ENCODE measurements around the gene BRINP1.

The BRINP1 gene, protein sequence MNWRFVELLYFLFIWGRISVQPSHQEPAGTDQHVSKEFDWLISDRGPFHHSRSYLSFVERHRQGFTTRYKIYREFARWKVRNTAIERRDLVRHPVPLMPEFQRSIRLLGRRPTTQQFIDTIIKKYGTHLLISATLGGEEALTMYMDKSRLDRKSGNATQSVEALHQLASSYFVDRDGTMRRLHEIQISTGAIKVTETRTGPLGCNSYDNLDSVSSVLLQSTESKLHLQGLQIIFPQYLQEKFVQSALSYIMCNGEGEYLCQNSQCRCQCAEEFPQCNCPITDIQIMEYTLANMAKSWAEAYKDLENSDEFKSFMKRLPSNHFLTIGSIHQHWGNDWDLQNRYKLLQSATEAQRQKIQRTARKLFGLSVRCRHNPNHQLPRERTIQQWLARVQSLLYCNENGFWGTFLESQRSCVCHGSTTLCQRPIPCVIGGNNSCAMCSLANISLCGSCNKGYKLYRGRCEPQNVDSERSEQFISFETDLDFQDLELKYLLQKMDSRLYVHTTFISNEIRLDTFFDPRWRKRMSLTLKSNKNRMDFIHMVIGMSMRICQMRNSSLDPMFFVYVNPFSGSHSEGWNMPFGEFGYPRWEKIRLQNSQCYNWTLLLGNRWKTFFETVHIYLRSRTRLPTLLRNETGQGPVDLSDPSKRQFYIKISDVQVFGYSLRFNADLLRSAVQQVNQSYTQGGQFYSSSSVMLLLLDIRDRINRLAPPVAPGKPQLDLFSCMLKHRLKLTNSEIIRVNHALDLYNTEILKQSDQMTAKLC

GRCh38 chr9:119368681-119369581 is at the start of gene BRINP1:
BRINP1 (minus strand) TSS chr9:119369435; CDS start chr9:119313355, 56,080 bp downstream.
- no peak for DNase-seq (ENCODE audit: low read depth in 2 of 2)

DNA sequence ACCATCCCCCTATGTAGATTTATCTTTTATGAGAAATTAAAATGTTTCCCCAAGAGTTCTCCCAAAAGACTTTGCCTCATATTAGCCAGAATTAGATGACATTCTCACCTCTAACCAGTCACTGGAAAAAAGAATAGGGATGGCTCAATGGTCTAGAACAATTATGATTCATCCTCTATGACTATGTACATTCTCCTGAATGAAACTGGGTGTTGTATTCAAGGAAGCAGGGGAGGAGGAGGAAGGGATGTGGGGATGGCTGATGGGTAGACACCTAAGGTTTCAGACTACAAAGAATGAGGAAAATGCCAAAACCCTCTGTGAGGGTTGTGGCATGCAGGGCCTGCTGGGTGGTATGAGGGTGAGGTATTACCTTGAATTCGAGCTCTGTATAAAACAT is 49.5 kb upstream of the BRINP1 start:
- no peak for DNase-seq (ENCODE audit: low read depth in 2 of 2)

DNA sequence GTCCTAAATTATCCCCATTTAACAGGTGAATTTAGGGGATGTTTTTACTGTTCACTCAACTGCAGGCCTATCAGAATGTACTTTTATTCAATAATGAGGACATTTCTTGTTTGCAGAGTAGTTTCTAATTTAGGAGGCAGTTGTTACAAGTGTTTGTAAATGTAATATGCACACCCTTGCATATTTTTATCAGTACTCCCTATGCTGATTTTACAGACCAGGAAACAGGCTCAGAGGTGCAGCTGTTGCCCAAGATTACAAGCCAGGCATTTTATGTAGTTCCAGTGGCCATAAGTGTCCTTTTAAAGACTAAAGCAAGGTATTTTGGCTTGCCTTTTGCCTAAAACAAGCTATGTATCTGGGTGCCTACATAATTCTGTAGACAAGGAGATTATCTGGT is 47.6 kb upstream of the BRINP1 start:
- no peak for DNase-seq (ENCODE audit: low read depth in 2 of 2)

DNA sequence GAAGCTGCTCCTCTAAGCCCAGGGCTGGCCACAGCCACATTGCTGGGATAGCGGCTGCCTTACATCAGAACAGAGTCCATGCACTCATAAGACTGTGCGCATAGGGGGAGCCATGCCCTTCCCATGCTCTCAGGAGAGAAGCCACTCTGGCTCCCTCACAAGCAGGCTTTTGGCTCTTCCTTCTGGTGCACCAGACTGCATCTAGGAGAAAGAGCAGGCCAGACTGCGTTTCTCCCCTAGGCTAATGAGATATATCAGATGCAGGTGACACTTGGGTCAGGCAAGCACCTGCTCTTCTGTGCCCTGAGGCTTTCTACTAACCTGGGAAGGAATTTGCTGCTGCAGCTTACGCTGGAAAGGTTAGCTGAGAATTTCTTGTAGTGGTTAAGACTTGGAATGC is 43.2 kb upstream of the BRINP1 start:
- no peak for DNase-seq (ENCODE audit: low read depth in 2 of 2)

DNA sequence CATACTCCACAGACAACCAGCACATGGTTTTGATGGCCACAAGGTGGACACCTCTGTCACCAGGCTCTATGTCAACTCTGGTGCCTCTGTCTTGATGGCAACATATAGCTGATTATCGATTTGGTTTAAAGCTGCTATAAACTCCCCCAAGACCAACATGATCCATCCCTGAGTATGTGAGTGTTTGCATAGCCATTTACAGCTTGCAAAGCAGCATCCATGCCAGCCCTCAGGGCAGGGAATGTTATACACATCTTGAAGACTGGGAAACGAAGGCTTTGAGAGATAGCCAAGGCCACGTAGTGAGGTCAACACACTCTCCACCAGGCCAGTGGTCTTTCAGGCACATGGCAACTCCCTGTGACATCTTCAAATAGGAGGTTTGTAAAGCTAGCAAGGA is 40.3 kb upstream of the BRINP1 start:
- DNase-seq (ENCODE audit: low read depth in 2 of 2) = no peak

GRCh38 chr9:119400606-119401005 is 31.4 kb upstream of the BRINP1 start:
- no peak for DNase-seq (ENCODE audit: low read depth in 2 of 2)

DNA sequence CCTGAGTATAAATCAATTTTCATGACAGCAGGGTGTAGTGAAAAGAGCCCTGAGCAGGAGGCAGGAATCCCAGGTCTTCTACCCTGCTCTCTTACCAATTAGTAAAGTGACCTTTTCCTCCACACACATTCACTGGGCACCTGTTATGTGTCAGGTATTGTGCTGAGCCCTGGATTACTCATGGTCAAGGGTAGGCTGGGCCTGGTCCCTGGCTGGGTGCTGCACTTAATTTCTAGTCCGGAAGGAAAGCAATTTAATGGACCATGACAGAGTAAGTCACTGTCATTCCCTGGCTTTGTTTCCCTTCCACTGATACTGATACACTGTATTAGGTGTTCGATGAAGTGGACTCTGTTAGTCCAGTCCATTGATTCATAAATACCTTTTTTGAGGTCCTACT is 29.1 kb upstream of the BRINP1 start:
- DNase-seq (ENCODE audit: low read depth in 2 of 2) = no peak

DNA sequence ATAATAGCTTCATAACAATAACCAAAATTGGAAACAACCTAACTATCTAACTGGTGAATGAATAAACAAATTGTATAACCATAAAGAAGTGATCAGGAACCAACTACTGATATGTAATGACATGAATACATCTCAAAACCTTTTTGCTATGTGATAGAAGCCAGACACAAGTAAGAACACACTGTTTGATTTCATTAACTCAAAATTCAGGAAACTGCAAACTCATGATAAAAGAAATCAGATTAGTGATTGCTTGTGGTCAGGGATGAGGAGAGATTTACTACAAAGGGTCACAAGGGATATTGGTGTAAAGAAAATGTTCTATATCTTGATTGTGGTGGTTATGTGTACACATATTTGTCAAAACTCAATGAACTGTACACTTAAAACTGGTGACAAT is 22.6 kb upstream of the BRINP1 start:
- no peak for DNase-seq (ENCODE audit: low read depth in 2 of 2)

DNA sequence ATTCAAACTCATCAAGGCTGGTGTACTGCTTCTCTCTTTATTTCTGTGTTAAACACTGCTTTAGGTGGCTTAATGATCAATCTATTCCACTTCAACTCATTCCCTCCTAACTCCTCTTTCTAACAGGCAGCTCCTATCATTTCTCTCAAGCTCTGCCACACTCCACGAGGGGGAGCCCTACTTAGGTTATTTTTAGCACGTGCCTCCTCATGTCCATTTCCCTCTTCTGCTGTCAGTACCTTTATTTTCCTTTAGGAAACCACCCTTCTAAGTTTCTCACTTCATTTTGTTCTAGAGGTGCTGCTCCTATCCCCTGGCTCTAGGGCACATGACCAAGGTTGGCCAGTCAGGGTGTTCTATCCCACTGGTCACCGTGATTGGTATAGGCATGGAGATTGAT is 6.7 kb upstream of the BRINP1 start:
- DNase-seq (ENCODE audit: low read depth in 2 of 2) = no peak

DNA sequence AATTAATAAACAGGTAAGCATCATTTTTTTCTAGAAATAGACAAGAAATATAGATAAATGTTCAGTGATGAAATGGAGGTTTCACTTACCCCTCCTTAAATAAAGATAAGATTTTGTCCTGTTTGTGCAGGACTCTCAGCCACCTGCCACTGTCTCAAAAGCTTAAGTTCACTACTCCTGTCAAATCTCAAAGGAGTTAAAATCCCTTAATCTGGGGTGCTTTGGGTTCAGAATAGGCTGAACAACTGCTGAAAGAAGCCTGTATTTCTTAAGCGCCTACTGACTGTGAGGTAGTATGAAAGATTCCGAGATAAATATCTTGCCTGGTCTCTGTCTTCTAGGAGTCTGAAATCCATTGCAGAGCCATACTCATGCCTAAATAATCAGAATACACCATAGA is 3.7 kb upstream of the BRINP1 start:
- no peak for DNase-seq (ENCODE audit: low read depth in 2 of 2)

DNA sequence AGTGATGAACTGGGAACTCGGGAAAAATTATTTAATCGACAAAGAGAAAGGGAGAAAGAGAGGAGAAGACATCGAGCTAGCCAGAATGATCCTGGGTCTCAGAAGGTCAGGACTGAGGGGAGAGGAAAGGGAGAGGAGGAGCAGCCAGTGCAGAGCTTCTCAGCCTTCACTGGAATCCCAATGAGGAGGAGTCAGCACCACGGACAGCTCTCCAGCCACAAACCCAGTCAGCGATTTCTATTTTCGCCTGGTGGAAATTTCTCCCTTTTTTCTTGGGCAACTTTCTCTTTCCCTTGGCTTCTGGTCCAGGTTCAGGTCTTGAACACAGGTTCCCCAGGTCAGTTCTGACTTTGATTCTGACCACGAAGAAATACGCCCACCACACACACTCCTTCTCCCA is 1.6 kb upstream of the BRINP1 start:
- no peak for DNase-seq (ENCODE audit: low read depth in 2 of 2)

DNA sequence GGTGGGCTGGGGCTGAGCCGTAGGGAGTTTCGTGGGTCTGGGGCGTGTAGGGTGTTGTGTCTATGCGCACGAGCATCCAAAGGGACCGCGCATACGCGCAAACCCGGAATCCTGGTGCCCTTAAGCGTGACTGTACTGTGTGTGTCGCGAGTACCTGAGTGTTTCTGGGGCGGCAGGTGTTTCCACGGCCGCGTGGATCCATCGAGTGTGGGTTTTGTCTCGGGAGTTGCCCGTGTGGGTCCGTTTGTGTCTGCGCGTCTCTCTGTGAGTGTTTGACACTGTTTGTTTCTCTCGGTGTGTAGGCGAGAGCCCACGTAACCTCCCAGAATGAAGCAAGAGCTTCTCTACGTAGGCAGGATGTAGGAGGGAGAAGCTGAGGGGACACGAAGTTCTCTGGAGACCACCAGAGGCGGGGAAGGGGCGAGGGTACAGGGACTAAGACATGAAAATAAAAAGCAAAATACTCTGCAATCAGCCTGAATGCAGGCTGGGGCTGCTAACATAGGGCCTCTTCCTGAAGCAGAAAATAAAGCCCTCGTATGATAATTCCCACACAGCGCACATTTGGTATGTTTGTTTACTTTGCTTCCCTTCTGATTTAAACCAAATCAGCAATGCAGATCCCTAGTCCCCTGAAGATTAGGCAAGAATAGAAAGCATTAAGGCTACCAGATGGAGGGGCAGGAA is 588 bp upstream of the BRINP1 start:
- no peak for DNase-seq (ENCODE audit: low read depth in 2 of 2)

- no peak for DNase-seq (ENCODE audit: low read depth in 2 of 2)
These were observed 1.1 kb downstream of the BRINP1 start for GRCh38 chr9:119368179-119368578.

DNA sequence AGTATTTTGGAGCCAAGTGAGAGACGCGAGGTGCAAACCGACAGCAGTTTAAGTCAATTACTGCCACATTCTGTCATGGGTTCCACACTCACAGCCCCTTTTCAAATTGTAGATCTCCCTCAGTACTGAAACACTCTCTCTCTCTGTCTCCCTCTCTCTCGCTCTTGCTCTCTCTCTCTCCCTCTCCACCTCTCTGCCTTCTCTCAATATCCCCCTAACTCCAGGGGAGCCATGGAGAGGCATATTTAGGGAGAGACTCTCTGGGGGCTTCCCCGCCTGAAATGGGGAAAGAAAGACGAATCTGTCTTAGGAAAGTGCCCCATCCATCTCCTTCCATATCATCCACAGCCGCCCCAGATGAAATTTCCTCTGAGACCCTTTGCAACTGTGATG is 1.6 kb downstream of the BRINP1 start:
- no peak for DNase-seq (ENCODE audit: low read depth in 2 of 2)

DNA sequence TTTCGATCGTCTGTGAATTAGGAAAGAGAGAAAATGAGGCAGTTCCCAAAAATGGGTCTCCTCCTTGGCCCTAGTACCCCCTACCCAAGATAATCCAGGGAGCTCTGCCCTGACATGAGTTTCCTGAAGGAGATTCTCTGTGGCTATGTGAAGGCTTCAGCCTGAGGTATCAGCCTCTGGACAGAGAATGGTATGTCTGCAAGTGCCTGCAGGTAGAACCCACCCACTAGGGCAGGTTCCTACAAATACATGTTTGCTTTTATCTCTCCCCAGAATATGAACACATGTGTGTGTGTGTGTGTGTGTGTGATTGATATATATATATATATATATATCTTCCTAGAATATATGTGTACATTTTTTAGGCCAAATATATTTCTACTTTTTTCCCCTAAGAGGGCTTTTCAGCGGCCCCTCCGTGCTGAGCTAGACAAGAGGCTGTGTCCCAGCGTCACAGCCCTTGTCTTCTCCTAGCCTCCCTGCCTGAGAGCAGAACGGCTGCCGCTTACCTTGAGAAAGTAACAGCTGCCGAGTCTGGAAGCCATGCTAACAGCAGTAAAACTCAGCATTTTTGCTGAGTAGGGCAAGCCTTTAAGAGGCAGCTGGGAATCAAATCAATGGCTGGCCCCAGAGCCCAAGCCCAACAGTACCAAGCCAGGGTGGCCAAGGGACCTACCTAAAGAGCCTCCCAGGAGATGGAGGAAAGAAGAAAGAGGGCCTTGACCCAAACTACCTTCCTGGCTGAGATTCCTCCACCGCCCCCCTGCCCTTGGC is 2.1 kb downstream of the BRINP1 start:
- no peak for DNase-seq (ENCODE audit: low read depth in 2 of 2)

DNA sequence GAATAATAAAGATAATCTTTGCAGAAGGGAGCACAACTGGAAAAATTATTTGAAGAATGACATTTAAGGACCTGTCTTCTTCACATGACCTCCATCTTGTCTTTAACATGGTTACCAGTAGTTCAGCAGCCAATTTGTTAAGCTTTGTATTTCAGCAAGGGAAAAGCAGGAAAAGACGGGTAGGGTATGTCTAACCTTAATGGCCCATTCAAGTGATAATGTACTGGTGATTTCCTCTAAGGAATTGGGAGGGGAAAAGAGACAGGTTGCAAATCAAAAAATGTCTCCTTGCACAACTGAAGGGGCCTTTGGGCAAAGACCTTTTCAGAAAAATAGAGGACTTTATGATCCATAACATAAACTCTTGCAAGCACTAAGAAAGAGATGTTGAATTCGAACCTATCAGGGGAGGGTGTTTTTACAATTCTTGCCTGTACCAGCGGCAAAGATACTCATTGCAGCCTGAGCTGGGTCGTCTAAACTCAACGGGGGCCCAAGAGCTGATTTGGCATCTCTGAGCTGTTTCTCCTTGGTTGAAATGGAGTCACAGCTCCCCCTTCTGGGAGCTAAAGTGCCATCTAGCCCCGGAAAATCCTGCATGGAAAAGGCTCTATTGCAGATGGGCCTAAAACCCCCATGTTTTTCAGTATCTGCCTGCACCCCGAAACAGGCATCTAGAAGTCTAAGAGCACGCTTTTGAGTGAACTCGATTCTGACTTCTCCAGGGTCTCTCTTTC is 3.8 kb downstream of the BRINP1 start:
- no peak for DNase-seq (ENCODE audit: low read depth in 2 of 2)

DNA sequence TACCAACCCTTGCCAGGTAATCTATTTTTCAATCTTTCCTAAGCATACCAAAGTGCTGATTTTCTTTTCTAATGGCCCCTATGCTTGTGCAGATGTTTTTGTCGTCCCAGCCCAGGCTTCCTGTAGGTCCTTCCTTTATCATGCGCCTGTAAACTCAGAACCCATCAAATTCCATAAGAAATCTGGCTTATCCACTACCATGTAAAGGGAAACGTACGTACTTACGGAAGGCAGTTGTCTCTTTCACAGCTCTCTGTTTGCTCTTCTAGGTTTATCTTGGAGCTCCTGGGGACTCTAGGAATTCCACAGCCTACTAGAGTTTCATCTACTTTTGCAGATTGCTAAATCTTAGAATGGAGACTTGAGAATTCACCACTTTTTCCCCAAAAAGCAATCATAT is 9.0 kb downstream of the BRINP1 start:
- DNase-seq (ENCODE audit: low read depth in 2 of 2) = no peak

DNA sequence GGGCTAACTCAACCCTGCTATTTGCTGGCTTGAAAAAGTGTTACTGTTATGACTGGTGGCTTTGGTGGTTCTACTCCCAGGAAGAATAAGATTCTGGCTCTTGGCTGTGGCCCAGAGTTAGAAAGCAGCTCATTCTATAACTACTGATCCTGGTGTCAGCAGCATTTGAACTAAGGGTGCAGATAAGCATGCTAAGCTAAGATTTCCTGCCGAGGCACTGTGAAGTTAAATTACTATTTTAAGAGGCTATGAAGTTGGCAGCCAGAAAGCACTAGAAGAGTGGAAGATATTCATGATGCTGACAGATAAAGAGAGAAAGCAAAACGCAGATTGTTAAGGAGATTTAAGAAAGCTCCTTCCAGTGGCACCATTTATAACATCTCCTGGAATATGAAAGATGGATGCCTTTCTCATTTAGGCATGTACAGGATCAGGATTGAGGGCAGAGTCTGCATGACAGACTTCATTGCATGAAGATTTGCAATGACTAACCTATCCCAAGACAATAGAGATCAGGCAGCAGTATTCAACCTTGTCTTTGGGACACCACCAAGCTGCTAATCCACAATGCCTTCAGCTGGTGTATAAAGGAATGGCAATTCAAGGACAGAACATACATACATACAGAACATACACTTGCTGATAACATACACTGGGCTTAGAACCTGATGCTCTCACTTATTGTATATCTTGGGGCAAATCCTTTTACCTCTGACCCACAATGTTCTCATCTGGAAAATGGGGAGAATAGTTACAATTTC is 11.7 kb downstream of the BRINP1 start:
- no peak for DNase-seq (ENCODE audit: low read depth in 2 of 2)

DNA sequence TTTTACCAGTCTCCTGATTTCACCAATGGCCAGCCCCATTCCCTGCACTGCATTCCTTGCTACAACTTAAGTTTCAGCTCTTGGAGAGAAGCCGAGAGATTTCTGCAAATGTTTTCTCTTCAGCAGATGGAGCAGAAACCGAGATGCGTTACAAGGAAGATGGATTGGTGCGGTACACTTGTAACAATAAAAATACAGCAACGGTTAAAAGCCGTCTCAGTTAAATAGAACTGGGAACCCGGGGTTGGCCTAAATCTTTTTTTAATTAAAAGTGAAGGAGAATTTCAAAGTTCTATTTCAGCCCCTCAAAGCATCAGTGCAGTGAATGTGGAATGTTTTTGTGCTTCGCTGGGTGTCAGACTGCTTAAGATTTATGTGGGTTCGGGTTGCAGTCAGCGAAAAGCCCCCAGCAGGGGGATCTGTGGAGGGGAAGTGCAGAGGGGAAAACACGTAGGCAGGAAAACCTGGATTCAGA is 19.8 kb downstream of the BRINP1 start:
- DNase-seq (ENCODE audit: low read depth in 2 of 2) = no peak

Data from stimulated activated CD4-positive, alpha-beta T cell treated with anti-CD3 and anti-CD28 coated beads, Interleukin-1b, Interleukin-23, amount 100 ng/mL, for 1 hour (primary cell).